Measurements from ENCODE around the gene BSDC1.

BSDC1 gene

GRCh38 chr1:32332290-32333079 is 61.8 kb downstream of the BSDC1 start:
- H2AFZ ChIP-seq (ENCODE audit: low read length): no peak overlapping the region
- H3K36me3 ChIP-seq (ENCODE audit: insufficient read depth, low read length): peaks cover 67% of the 10 kb centered on the region; the same call in 1 of the 2 replicates
- no peaks in the 10 kb centered on the region for H3K9me3 ChIP-seq (ENCODE audit: insufficient read depth, low read depth, low read length)
- peaks cover 49% of the 10 kb centered on the region for H4K20me1 ChIP-seq (ENCODE audit: insufficient read depth, low read length, poor library complexity, severe bottlenecking)
- peaks cover 24% of the 10 kb centered on the region for H3K4me1 ChIP-seq (ENCODE audit: insufficient read depth, low read length, poor library complexity, severe bottlenecking)
- H3F3A ChIP-seq (ENCODE audit: low read depth): no peaks in the 10 kb centered on the region; the same call in 1 of the 2 replicates
- H3K9me2 ChIP-seq (replicated peaks; ENCODE audit: low read depth, low read length): no peaks in the 10 kb centered on the region
- TF ChIP-seq EZH2phosphoT487 (IDR thresholded peaks at IDR 0.05; ENCODE audit: borderline replicate concordance): no peak
- no peak for TF ChIP-seq CTCF (conservative IDR thresholded peaks at IDR 0.05; ENCODE audit: low read length)
- H3K79me2 ChIP-seq (ENCODE audit: insufficient read depth, low read length): peaks cover 38% of the 10 kb centered on the region
- H3K9ac ChIP-seq (ENCODE audit: low read depth, low read length, poor library complexity, severe bottlenecking): no peak overlapping the region
- no peak overlapping the region for H3K4me3 ChIP-seq (ENCODE audit: low read length, poor library complexity, severe bottlenecking)
- no peaks in the 10 kb centered on the region for H3K27me3 ChIP-seq (ENCODE audit: insufficient read depth, low read length, poor library complexity, severe bottlenecking)
- peak overlapping the region; percentile 32 for H3K4me2 ChIP-seq (ENCODE audit: low read depth, low read length, poor library complexity, severe bottlenecking)

- Histone ChIP-seq H3K27me3 (ENCODE audit: insufficient read depth, low read length, poor library complexity, severe bottlenecking) (no peaks in the 10 kb centered on the region), H3K9me2 (replicated peaks; ENCODE audit: low read depth, low read length) (no peaks in the 10 kb centered on the region), H3K4me1 (ENCODE audit: insufficient read depth, low read length, poor library complexity, severe bottlenecking) (peaks cover 19% of the 10 kb centered on the region), H3K9ac (ENCODE audit: low read depth, low read length, poor library complexity, severe bottlenecking) (no peak overlapping the region), H3K4me2 (ENCODE audit: low read depth, low read length, poor library complexity, severe bottlenecking) (no peak overlapping the region), H3K4me3 (ENCODE audit: low read length, poor library complexity, severe bottlenecking) (no peak overlapping the region), H3F3A (ENCODE audit: low read depth) (no peaks in the 10 kb centered on the region; the same call in 1 of the 2 replicates), H2AFZ (ENCODE audit: low read length) (no peak overlapping the region), H3K79me2 (ENCODE audit: insufficient read depth, low read length) (peaks cover 38% of the 10 kb centered on the region), H3K36me3 (ENCODE audit: insufficient read depth, low read length) (peaks cover 76% of the 10 kb centered on the region; the same call in 1 of the 2 replicates), H4K20me1 (ENCODE audit: insufficient read depth, low read length, poor library complexity, severe bottlenecking) (peaks cover 46% of the 10 kb centered on the region), H3K9me3 (ENCODE audit: insufficient read depth, low read depth, low read length) (no peaks in the 10 kb centered on the region)
- TF ChIP-seq EZH2phosphoT487 (IDR thresholded peaks at IDR 0.05; ENCODE audit: borderline replicate concordance) (no peak), CTCF (conservative IDR thresholded peaks at IDR 0.05; ENCODE audit: low read length) (no peak)
These were observed 62.7 kb downstream of the BSDC1 start for GRCh38 chr1:32331549-32331948.

GRCh38 chr1:32330558-32331151 is 63.6 kb downstream of the BSDC1 start:
- Histone ChIP-seq H2AFZ (ENCODE audit: low read length) (no peak overlapping the region), H3F3A (ENCODE audit: low read depth) (no peaks in the 10 kb centered on the region; the same call in 1 of the 2 replicates), H4K20me1 (ENCODE audit: insufficient read depth, low read length, poor library complexity, severe bottlenecking) (peaks cover 43% of the 10 kb centered on the region), H3K27me3 (ENCODE audit: insufficient read depth, low read length, poor library complexity, severe bottlenecking) (no peaks in the 10 kb centered on the region), H3K4me1 (ENCODE audit: insufficient read depth, low read length, poor library complexity, severe bottlenecking) (peaks cover 15% of the 10 kb centered on the region), H3K36me3 (ENCODE audit: insufficient read depth, low read length) (peaks cover 81% of the 10 kb centered on the region; the same call in 1 of the 2 replicates), H3K4me2 (ENCODE audit: low read depth, low read length, poor library complexity, severe bottlenecking) (no peak overlapping the region), H3K9me3 (ENCODE audit: insufficient read depth, low read depth, low read length) (no peaks in the 10 kb centered on the region), H3K4me3 (ENCODE audit: low read length, poor library complexity, severe bottlenecking) (no peak overlapping the region), H3K79me2 (ENCODE audit: insufficient read depth, low read length) (peaks cover 38% of the 10 kb centered on the region), H3K9ac (ENCODE audit: low read depth, low read length, poor library complexity, severe bottlenecking) (no peak overlapping the region), H3K9me2 (replicated peaks; ENCODE audit: low read depth, low read length) (no peaks in the 10 kb centered on the region)
- TF ChIP-seq CTCF (conservative IDR thresholded peaks at IDR 0.05; ENCODE audit: low read length): no peak
- TF ChIP-seq EZH2phosphoT487 (IDR thresholded peaks at IDR 0.05; ENCODE audit: borderline replicate concordance): no peak

All from Loucy (cell line).